Coronary artery (tissue), 2 donors: ENCODE data around the gene AFF3.
"Not testable (repeated sequence)": the region's sequence is repeated elsewhere in the genome, so short reads cannot be mapped to it uniquely, and the experiment has no call there.

Experiments
- DNase-seq: peaks from one replicate; pipeline ENCODE4 v3.0.0-alpha.2; 2017; ENCODE audit warnings: low spot score
- H3K27ac ChIP-seq, 2 donors: fragments of 200-600 bp; sonication (generic); one replicate each; pipeline ENCODE4 v1.5.1; 2016 to 2019
- H3K4me3 ChIP-seq: fragments of 200-600 bp; sonication (generic); 2 replicates; pipeline ENCODE4 v1.5.1; 2016; ENCODE audit warnings: mild to moderate bottlenecking, moderate library complexity
- CTCF ChIP-seq: fragments of 200-600 bp; sonication (generic); IDR thresholded peaks from one replicate; pipeline ENCODE4 v1.5.1; 2019; ENCODE audit warnings: antibody characterized with exemption

Gene AFF3

GRCh38 chr2:99780276-99780675 is 362.1 kb downstream of the AFF3 start:
- no peak for DNase-seq
- Histone ChIP-seq H3K27ac (no peak overlapping the region), H3K4me3 (no peak overlapping the region)
- no peak for TF ChIP-seq CTCF

- no peak overlapping the region for H3K4me3 ChIP-seq
- no peak for TF ChIP-seq CTCF
- DNase-seq = no peak
- H3K27ac ChIP-seq = no peak overlapping the region
Observed at GRCh38 chr2:99779276-99779675, 363.1 kb downstream of the AFF3 start.

DNA sequence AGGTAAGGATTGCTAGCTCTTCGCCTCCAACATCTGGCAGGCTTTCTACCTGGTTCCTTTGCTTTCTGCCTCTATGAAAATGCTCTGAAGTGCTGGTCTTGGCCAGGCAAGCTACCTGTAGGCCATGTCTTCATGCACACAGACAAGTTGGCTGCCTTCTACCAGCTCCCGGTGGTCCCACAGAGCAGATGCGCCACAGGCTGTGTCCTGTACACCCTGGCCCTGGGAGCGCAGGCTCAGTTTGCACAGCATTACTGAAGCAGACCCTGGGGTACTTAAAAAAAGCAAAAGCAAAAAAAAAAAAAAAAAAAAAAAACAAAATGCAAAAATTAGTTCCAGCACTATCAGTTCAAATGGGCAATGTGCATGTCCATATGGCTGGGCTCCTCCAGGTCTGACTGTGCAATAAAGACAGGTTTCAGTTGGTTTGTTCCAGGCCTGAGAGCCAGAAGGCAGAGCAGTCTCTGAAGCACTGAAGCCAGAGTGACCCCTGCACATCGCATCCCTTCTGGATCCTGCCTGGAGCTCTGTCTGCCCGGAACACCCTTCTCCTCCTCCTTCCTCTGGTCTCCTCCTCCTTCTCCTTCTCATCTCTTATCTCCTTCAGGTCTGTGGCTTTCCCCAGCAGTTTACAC is 364.6 kb downstream of the AFF3 start:
- Histone ChIP-seq H3K27ac (no peak overlapping the region), H3K4me3 (no peak overlapping the region)
- TF ChIP-seq CTCF = no peak
- no peak for DNase-seq

GRCh38 chr2:99776906-99777646 is 365.3 kb downstream of the AFF3 start:
- no peak overlapping the region for H3K27ac ChIP-seq
- no peak for TF ChIP-seq CTCF

DNA sequence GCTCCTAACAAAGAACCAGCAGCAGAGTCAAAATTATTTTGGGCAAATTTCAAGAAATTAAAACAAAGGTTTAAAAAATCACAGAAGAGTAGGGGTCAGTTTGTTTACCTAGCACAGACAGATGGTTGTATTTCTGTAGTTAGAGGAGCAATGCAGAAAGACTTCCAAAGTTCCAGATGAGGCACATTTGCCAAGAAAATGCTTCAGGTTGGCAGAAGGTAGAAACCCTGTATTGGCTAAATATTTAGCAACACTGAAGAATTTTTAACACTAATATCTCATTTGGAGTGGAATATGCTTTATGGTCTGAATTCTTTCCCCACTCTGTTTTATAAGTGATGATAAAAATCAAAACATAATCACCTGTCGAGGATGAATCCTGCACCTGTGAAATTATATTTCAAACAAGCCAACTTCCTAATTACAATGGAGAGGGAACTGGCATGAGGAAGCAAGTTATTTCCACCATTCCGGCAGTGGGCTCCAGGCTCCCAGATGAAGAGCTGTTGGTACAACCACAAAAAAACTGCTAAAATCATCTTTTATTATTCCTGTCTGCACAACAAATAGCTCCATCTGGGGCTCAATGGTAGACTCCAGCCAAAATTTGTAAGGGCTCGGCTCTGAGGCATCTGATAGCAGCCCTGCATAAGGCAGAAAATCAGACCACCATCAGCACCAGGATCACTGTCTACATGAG is 366.0 kb downstream of the AFF3 start:
- Histone ChIP-seq H3K27ac (no peak overlapping the region), H3K4me3 (no peak overlapping the region)
- no peak for TF ChIP-seq CTCF
- DNase-seq = no peak

More at GRCh38 chr2:99776906-99777646, 365.3 kb downstream of the AFF3 start:
- H3K4me3 ChIP-seq = no peak overlapping the region
- DNase-seq = no peak

- DNase-seq = no peak
- H3K27ac ChIP-seq = no peak overlapping the region
Observed at GRCh38 chr2:99775585-99775984, 366.8 kb downstream of the AFF3 start.

DNA sequence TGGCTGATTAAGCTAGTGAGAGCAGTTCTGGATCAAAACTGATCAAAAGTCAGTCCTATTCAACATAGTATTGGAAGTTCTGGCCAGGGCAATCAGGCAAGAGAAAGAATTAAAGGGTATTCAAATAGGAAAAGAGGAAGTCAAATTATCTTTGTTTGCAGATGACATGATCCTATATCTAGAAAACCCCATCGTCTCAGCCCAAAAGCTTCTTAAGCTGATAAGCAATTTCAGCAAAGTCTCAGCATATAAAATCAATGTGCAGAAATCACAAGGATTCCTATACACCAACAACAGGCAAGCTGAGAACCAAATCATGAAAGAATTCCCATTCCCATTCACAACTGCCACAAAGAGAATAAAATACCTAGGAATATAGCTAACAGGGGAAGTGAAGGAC is 368.7 kb downstream of the AFF3 start:
- H3K4me3 ChIP-seq, DNase-seq, H3K27ac ChIP-seq: not testable (repeated sequence)

More at GRCh38 chr2:99775585-99775984, 366.8 kb downstream of the AFF3 start:
- no peak overlapping the region for H3K4me3 ChIP-seq
- TF ChIP-seq CTCF = no peak
